CD14-positive monocyte (primary cell): ENCODE results near the gene CBFB. TPM values are rescaled to one million over a fixed set of nuclear protein-coding genes. Genes with fewer than 3 reads are reported as not detected.

ENCODE experiments used
- DNase-seq, 3 donors: peaks; one replicate each; pipeline ENCODE4 v3.0.0-alpha.2; 2011 to 2022
- H2AFZ ChIP-seq: 2 replicates; pipeline ENCODE4 v1.6.0; 2012; ENCODE audit warnings: mild to moderate bottlenecking, low read depth, low read length, inconsistent platforms; ENCODE audit not compliant: insufficient read depth, poor library complexity, severe bottlenecking
- H3K27ac ChIP-seq, 2 donors: 1 replicate in 1 of 2; 2 replicates in 1 of 2; pipeline ENCODE4 v1.5.1; 2012 to 2013; ENCODE audit warnings: low read length in 2 of 2, control low read depth in 1 of 2, inconsistent platforms in 1 of 2, low read depth in 1 of 2, mild to moderate bottlenecking in 1 of 2
- H3K27me3 ChIP-seq, 2 donors: one replicate each; pipeline versions ENCODE4 v1.6.0 to v1.6.1; 2011 to 2013; ENCODE audit warnings: low read length in 2 of 2; ENCODE audit not compliant: control insufficient read depth in 2 of 2, insufficient read depth in 2 of 2
- H3K36me3 ChIP-seq, 2 donors: replicated peaks in 1 of 2; 1 replicate in 1 of 2; 2 replicates in 1 of 2; pipeline versions ENCODE4 v1.5.1 to v1.6.1; 2012 to 2013; ENCODE audit warnings: low read length in 2 of 2, control low read depth in 1 of 2, inconsistent platforms in 1 of 2, mild to moderate bottlenecking in 1 of 2; ENCODE audit not compliant: insufficient read depth in 2 of 2, control insufficient read depth in 1 of 2
- H3K4me1 ChIP-seq, 2 donors: 1 replicate in 1 of 2; 2 replicates in 1 of 2; pipeline versions ENCODE4 v1.5.1 to v1.6.1; 2012 to 2013; ENCODE audit warnings: low read length in 2 of 2, control low read depth in 1 of 2, inconsistent platforms in 1 of 2, mild to moderate bottlenecking in 1 of 2, moderate library complexity in 1 of 2; ENCODE audit not compliant: insufficient read depth in 2 of 2, control insufficient read depth in 1 of 2
- H3K4me2 ChIP-seq: replicated peaks from 2 replicates; pipeline ENCODE3; 2012; ENCODE audit warnings: low read length, moderate library complexity, mild to moderate bottlenecking; ENCODE audit not compliant: poor library complexity, severe bottlenecking; ENCODE audit errors: extremely low read depth
- H3K4me3 ChIP-seq, 3 experiments: fragments of 200-600 bp in 1 of 3; sonication (generic) in 1 of 3; replicated peaks in 1 of 3; 1 replicate in 2 of 3; 2 replicates in 1 of 3; pipeline ENCODE4 v1.5.1; 2011 to 2013; ENCODE audit warnings: low read length in 3 of 3, mild to moderate bottlenecking in 3 of 3, control low read depth in 2 of 3, low read depth in 2 of 3, inconsistent platforms in 1 of 3, moderate library complexity in 1 of 3
- H3K79me2 ChIP-seq: 2 replicates; pipeline ENCODE4 v1.6.0; 2012; ENCODE audit warnings: mild to moderate bottlenecking, control low read depth, inconsistent platforms, low read length, moderate library complexity; ENCODE audit not compliant: insufficient read depth
- H3K9ac ChIP-seq: 2 replicates; pipeline ENCODE4 v1.6.0; 2017; ENCODE audit warnings: low read length, mild to moderate bottlenecking; ENCODE audit not compliant: insufficient read depth, poor library complexity, severe bottlenecking
- H3K9me3 ChIP-seq, 2 donors: replicated peaks in 1 of 2; 1 replicate in 1 of 2; 2 replicates in 1 of 2; pipeline versions ENCODE4 v1.5.1 to v1.6.1; 2012 to 2013; ENCODE audit warnings: low read length in 2 of 2, control low read depth in 1 of 2; ENCODE audit not compliant: control insufficient read depth in 1 of 2, insufficient read depth in 1 of 2
- H4K20me1 ChIP-seq: 2 replicates; pipeline ENCODE4 v1.6.0; 2012; ENCODE audit warnings: mild to moderate bottlenecking, low read length, control low read depth, moderate library complexity; ENCODE audit not compliant: insufficient read depth
- H3K27ac Mint-ChIP-seq, 7 donors: one replicate each; pipeline ENCODE4 v1.8.0; 2020; ENCODE audit warnings: mild to moderate bottlenecking in 7 of 7, mixed read lengths in 7 of 7, moderate library complexity in 6 of 7, inconsistent platforms in 2 of 7
- H3K27me3 Mint-ChIP-seq, 3 donors: one replicate each; pipeline ENCODE4 v1.8.0; 2021 to 2022; ENCODE audit warnings: low read depth in 3 of 3, mild to moderate bottlenecking in 3 of 3, mixed read lengths in 3 of 3, moderate library complexity in 3 of 3, inconsistent platforms in 1 of 3
- H3K36me3 Mint-ChIP-seq, 2 donors: one replicate each; pipeline ENCODE4 v1.8.0; 2020; ENCODE audit warnings: mixed read lengths in 2 of 2, inconsistent platforms in 1 of 2, mild to moderate bottlenecking in 1 of 2
- H3K4me1 Mint-ChIP-seq: one replicate; pipeline ENCODE4 v1.8.0; 2020; ENCODE audit warnings: mild to moderate bottlenecking, mixed read lengths
- H3K4me3 Mint-ChIP-seq, 2 donors: one replicate each; pipeline ENCODE4 v1.8.0; 2020; ENCODE audit warnings: mild to moderate bottlenecking in 2 of 2, mixed read lengths in 2 of 2, moderate library complexity in 1 of 2
- H3K9me3 Mint-ChIP-seq, 7 donors: one replicate each; pipeline ENCODE4 v1.8.0; 2020 to 2022; ENCODE audit warnings: mixed read lengths in 7 of 7, mild to moderate bottlenecking in 6 of 7, moderate library complexity in 6 of 7, inconsistent platforms in 2 of 7
- CTCF ChIP-seq: fragments of 200-600 bp; IDR thresholded peaks from one replicate; pipeline ENCODE4 v1.8.0; 2022; ENCODE audit warnings: antibody characterized with exemption, mild to moderate bottlenecking
- WGBS: methylation state at CpG from one replicate; pipeline ENCODE4 v1.1.5; 2013; ENCODE audit warnings: missing lambda C conversion rate; ENCODE audit not compliant: insufficient coverage; 5-methylcytosine and 5-hydroxymethylcytosine counted together
- intact Hi-C, 2 donors: fragments of 100-400 bp; cut with micrococcal nuclease; formaldehyde crosslinking; loops; one replicate each; pipeline versions ENCODE4 v1.15.0 to v1.15.1; 2023
- polyA plus RNA-seq, 3 donors: library from polyadenylated mRNA; depleted of rRNA in 1 of 3; unstranded in 2 of 3; stranded (reverse) in 1 of 3; fragments of 300-500 nt in 2 of 3; fragments of >200 nt in 1 of 3; fragmentation: Illumina TruSeq in 2 of 3; gene quantifications; 1 replicate in 2 of 3; 2 replicates in 1 of 3; pipeline ENCODE4 v1.2.3, GENCODE V29; 2012 to 2021

CBFB gene
- polyA plus RNA-seq, 3 donors, result 28.3 to 45.4 (median 29.5) TPM

- H3K4me3 Mint-ChIP-seq, result peak overlapping the region in 1 of 2 donors; percentile 5
- Histone ChIP-seq H3K9me3 (no peaks in the 10 kb centered on the region), H3K27ac (peak overlapping the region; percentile 56 to 96), H3K27me3 (no peaks in the 10 kb centered on the region), H4K20me1 (peaks cover 97% of the 10 kb centered on the region), H3K79me2 (peaks cover 94% of the 10 kb centered on the region), H3K36me3 (peaks cover 13 to 46% of the 10 kb centered on the region in 2 donors), H3K4me3 (peak overlapping the region in 1 of 3 experiments; percentile 54), H3K4me2 (peak overlapping the region; percentile 55), H3K9ac (peak overlapping the region; percentile 62), H2AFZ (no peak overlapping the region), H3K4me1 (peaks cover 64 to 66% of the 10 kb centered on the region in 2 donors)
- DNase-seq, result peak; percentile 71 to 90 (median 85)
- H3K27me3 Mint-ChIP-seq, result no peaks in the 10 kb centered on the region
- intact Hi-C loops, result loop anchor here in 1 of 2 donors (5.0 kb wide), 1 partner anchor 88 kb away; the partner anchor contains the start of gene CBFB
- H3K9me3 Mint-ChIP-seq, result peaks cover 0 to 2% (median 0%) of the 10 kb centered on the region in 7 donors
- WGBS, result 57% methylated on average over 4 of the region's 7 CpGs
- H3K36me3 Mint-ChIP-seq, result peaks cover 50 to 62% of the 10 kb centered on the region in 2 donors
- peaks cover 66% of the 10 kb centered on the region for H3K4me1 Mint-ChIP-seq
- no peak for TF ChIP-seq CTCF
- peak overlapping the region; percentile 90 to 97 (median 96) for H3K27ac Mint-ChIP-seq
Observed at GRCh38 chr16:67115639-67116038, 86.7 kb downstream of the CBFB start.

DNA sequence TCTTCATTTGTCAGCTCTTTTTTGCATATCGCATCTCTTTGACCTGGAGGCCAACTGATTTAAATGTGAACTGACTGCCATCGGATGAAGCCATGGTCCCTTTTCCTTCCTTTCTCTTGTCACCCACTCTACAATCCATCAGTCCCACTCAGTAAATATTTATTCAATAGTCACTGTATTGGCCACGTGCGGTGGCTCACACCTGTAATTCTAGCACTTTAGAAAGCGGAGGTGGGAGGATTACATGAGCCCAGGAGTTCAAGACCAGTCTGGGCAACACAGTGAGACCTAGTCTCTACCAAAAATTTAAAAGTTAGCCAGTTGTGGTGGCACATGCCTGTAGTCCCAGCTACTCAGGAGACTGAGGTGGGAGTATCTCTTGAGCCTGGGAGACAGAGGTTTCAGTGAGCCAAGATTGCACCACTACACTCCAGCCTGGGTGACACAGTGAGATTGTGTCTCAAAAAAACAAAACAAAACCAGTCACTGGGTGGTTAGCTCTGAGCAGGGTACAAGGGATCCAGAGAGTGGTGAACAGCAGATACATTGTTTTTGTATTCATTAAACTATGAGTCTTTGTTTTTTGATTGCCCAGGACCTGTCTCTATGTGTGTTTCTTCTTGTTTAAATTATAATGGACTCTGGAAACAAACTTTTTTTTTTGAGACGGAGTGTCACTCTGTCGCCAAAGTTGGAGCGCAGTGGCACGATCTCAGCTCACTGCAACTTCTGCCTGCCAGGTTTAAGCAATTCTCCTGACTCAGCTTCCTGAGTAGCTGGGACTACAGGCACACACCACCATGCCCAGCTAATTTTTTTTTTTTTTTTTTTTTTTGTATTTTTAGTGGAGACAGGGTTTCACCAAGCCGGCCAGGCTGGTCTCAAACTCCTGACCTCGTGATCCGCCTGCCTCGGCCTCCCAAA is 87.7 kb downstream of the CBFB start:
- WGBS, result 33% methylated on average over 8 of the region's 13 CpGs
- peak; percentile 71 to 81 (median 79) for DNase-seq
- H3K4me1 ChIP-seq, result peaks cover 54 to 56% of the 10 kb centered on the region in 2 donors
- no peak for TF ChIP-seq CTCF
- H3K27me3 ChIP-seq, result no peaks in the 10 kb centered on the region
- peak overlapping the region; percentile 41 for H2AFZ ChIP-seq
- H3K9me3 ChIP-seq, result no peaks in the 10 kb centered on the region
- Mint-ChIP-seq H3K4me1 (peaks cover 55% of the 10 kb centered on the region), H3K36me3 (peaks cover 54 to 66% of the 10 kb centered on the region in 2 donors), H3K27ac (peak overlapping the region; percentile 90 to 97 (median 96)), H3K4me3 (peak overlapping the region; percentile 66 to 89), H3K9me3 (peaks cover 0 to 2% (median 0%) of the 10 kb centered on the region in 7 donors), H3K27me3 (no peaks in the 10 kb centered on the region)
- peaks cover 22 to 55% of the 10 kb centered on the region in 2 donors for H3K36me3 ChIP-seq
- peak overlapping the region; percentile 66 to 96 for H3K27ac ChIP-seq
- peaks cover 95% of the 10 kb centered on the region for H4K20me1 ChIP-seq
- H3K9ac ChIP-seq, result peak overlapping the region; percentile 62
- peak overlapping the region in 2 of 3 experiments; percentile 28 to 54 for H3K4me3 ChIP-seq
- H3K79me2 ChIP-seq, result peaks cover 88% of the 10 kb centered on the region
- intact Hi-C loops, result loop anchor here in 1 of 2 donors (5.0 kb wide), 1 partner anchor 89 kb away; the partner anchor contains the start of gene CBFB
- peak overlapping the region; percentile 55 for H3K4me2 ChIP-seq
